ENCODE results near the gene WDR86. TPM values are rescaled to one million over a fixed set of nuclear protein-coding genes. Genes with fewer than 3 reads are reported as not detected.

Gene WDR86
- polyA plus RNA-seq, 1 donor from 2014 or later: 46.2 TPM

DNA sequence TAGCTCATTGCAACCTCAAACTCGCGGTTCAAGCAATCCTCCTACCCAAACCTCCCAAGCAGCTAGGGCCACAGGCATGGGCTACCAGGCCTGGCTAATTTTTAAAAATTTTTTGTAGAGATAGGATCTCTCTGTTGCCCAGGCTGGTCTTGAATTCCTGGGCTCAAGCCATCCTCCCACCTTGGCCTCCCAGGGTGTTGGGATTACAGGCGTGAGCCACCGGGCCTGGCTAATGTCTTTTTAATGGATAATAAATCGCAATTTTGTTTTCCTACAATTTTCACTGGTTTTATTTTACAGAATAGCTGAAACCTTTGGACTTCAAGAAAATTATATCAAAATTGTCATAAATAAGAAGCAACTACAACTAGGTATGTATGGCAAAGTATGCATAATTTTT is 57.3 kb downstream of the WDR86 start:
- no peak for TF ChIP-seq RAD21 (conservative IDR thresholded peaks at IDR 0.05)
- TF ChIP-seq, protein P1, sequence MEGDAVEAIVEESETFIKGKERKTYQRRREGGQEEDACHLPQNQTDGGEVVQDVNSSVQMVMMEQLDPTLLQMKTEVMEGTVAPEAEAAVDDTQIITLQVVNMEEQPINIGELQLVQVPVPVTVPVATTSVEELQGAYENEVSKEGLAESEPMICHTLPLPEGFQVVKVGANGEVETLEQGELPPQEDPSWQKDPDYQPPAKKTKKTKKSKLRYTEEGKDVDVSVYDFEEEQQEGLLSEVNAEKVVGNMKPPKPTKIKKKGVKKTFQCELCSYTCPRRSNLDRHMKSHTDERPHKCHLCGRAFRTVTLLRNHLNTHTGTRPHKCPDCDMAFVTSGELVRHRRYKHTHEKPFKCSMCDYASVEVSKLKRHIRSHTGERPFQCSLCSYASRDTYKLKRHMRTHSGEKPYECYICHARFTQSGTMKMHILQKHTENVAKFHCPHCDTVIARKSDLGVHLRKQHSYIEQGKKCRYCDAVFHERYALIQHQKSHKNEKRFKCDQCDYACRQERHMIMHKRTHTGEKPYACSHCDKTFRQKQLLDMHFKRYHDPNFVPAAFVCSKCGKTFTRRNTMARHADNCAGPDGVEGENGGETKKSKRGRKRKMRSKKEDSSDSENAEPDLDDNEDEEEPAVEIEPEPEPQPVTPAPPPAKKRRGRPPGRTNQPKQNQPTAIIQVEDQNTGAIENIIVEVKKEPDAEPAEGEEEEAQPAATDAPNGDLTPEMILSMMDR (IDR thresholded peaks at IDR 0.05; ENCODE audit: poor library complexity, severe bottlenecking): no peak
- no peak for TF ChIP-seq SMC3 (conservative IDR thresholded peaks at IDR 0.05; ENCODE audit: poor library complexity)
- no peak for TF ChIP-seq TAF1 (IDR thresholded peaks at IDR 0.05; ENCODE audit: low read depth)
- TF ChIP-seq EZH2 (IDR thresholded peaks at IDR 0.05; ENCODE audit: borderline replicate concordance, insufficient read depth, low read length, poor library complexity, severe bottlenecking): no peak
- TF ChIP-seq POLR2AphosphoS5 (IDR thresholded peaks at IDR 0.05): no peak
- TF ChIP-seq MXI1 (conservative IDR thresholded peaks at IDR 0.05; ENCODE audit: poor library complexity, severe bottlenecking): no peak
- TF ChIP-seq EP300 (conservative IDR thresholded peaks at IDR 0.05; ENCODE audit: poor library complexity, severe bottlenecking): no peak
- TF ChIP-seq, protein P2, sequence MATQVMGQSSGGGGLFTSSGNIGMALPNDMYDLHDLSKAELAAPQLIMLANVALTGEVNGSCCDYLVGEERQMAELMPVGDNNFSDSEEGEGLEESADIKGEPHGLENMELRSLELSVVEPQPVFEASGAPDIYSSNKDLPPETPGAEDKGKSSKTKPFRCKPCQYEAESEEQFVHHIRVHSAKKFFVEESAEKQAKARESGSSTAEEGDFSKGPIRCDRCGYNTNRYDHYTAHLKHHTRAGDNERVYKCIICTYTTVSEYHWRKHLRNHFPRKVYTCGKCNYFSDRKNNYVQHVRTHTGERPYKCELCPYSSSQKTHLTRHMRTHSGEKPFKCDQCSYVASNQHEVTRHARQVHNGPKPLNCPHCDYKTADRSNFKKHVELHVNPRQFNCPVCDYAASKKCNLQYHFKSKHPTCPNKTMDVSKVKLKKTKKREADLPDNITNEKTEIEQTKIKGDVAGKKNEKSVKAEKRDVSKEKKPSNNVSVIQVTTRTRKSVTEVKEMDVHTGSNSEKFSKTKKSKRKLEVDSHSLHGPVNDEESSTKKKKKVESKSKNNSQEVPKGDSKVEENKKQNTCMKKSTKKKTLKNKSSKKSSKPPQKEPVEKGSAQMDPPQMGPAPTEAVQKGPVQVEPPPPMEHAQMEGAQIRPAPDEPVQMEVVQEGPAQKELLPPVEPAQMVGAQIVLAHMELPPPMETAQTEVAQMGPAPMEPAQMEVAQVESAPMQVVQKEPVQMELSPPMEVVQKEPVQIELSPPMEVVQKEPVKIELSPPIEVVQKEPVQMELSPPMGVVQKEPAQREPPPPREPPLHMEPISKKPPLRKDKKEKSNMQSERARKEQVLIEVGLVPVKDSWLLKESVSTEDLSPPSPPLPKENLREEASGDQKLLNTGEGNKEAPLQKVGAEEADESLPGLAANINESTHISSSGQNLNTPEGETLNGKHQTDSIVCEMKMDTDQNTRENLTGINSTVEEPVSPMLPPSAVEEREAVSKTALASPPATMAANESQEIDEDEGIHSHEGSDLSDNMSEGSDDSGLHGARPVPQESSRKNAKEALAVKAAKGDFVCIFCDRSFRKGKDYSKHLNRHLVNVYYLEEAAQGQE (IDR thresholded peaks at IDR 0.05; ENCODE audit: borderline replicate concordance): no peak
- no peaks in the 10 kb centered on the region for H3K36me3 ChIP-seq (ENCODE audit: insufficient read depth, low read length)
- H2AFZ ChIP-seq (ENCODE audit: low read depth, low read length): no peak overlapping the region
- H3K79me2 ChIP-seq (replicated peaks; ENCODE audit: insufficient read depth, low read length): no peaks in the 10 kb centered on the region
- no peak overlapping the region for H3K4me2 ChIP-seq (ENCODE audit: low read length)
- no peak overlapping the region for H3K9ac ChIP-seq (ENCODE audit: low read length)
- H3K4me3 ChIP-seq (ENCODE audit: low read length): no peak overlapping the region
- H3K9me2 ChIP-seq (ENCODE audit: insufficient read depth, low read length): no peaks in the 10 kb centered on the region
- no peak overlapping the region for H3K27ac ChIP-seq (ENCODE audit: low read length)
- no peaks in the 10 kb centered on the region for H3K9me3 ChIP-seq (ENCODE audit: low read length)
- H3K27me3 ChIP-seq (ENCODE audit: insufficient read depth, low read depth, low read length): no peaks in the 10 kb centered on the region
- H4K20me1 ChIP-seq (ENCODE audit: insufficient read depth): no peaks in the 10 kb centered on the region
- no peaks in the 10 kb centered on the region for H3F3A ChIP-seq (ENCODE audit: insufficient read depth, low read length, poor library complexity, severe bottlenecking)

DNA sequence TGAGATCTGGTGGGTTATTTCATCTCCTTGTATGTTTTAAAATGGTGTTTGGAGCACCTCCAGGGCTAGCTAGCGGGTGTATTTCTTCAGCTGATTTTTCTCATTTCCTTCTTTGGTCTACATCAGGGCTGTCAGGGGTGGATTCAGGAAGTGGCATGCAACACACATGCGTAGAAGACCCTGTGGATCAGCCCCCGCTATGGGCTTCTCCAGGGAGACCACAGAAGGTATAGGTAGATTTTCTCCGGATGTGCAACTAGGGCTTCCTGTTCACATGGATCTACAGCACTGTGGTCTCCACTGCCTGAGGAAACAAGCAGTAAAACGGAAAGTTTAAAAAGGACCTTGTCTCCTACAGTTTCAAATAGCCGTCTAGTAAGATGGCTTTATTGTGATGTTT is 57.9 kb downstream of the WDR86 start:
- Histone ChIP-seq H3K4me3 (ENCODE audit: low read length) (no peak overlapping the region), H3K9me3 (ENCODE audit: low read length) (no peaks in the 10 kb centered on the region), H3K27ac (ENCODE audit: low read length) (no peak overlapping the region), H2AFZ (ENCODE audit: low read depth, low read length) (no peak overlapping the region), H3F3A (ENCODE audit: insufficient read depth, low read length, poor library complexity, severe bottlenecking) (no peaks in the 10 kb centered on the region), H3K4me2 (ENCODE audit: low read length) (no peak overlapping the region), H3K9me2 (ENCODE audit: insufficient read depth, low read length) (no peaks in the 10 kb centered on the region), H4K20me1 (ENCODE audit: insufficient read depth) (no peaks in the 10 kb centered on the region), H3K79me2 (replicated peaks; ENCODE audit: insufficient read depth, low read length) (no peaks in the 10 kb centered on the region), H3K36me3 (ENCODE audit: insufficient read depth, low read length) (no peaks in the 10 kb centered on the region), H3K27me3 (ENCODE audit: insufficient read depth, low read depth, low read length) (no peaks in the 10 kb centered on the region), H3K9ac (ENCODE audit: low read length) (no peak overlapping the region)
- TF ChIP-seq TAF1 (IDR thresholded peaks at IDR 0.05; ENCODE audit: low read depth) (no peak), RAD21 (conservative IDR thresholded peaks at IDR 0.05) (no peak), EZH2 (IDR thresholded peaks at IDR 0.05; ENCODE audit: borderline replicate concordance, insufficient read depth, low read length, poor library complexity, severe bottlenecking) (no peak), EP300 (conservative IDR thresholded peaks at IDR 0.05; ENCODE audit: poor library complexity, severe bottlenecking) (no peak), POLR2AphosphoS5 (IDR thresholded peaks at IDR 0.05) (no peak), SMC3 (conservative IDR thresholded peaks at IDR 0.05; ENCODE audit: poor library complexity) (no peak), MXI1 (conservative IDR thresholded peaks at IDR 0.05; ENCODE audit: poor library complexity, severe bottlenecking) (no peak)
- TF ChIP-seq, protein P2 (IDR thresholded peaks at IDR 0.05; ENCODE audit: borderline replicate concordance): no peak
- TF ChIP-seq, protein P1 (IDR thresholded peaks at IDR 0.05; ENCODE audit: poor library complexity, severe bottlenecking): no peak

Measured in neural cell (in vitro differentiated cells).